Muscle of arm (tissue), 12 donors: Measurements from ENCODE around the gene CTSD. TPM values are rescaled to one million over a fixed set of nuclear protein-coding genes. Genes with fewer than 3 reads are reported as not detected.

ENCODE experiments used
- polyA plus RNA-seq, 12 donors: library from polyadenylated mRNA; unstranded; fragments of 120-200 nt; gene quantifications; one replicate each; pipeline ENCODE4 v1.2.1, GENCODE V29; 2013; ENCODE audit not compliant: insufficient read length in 12 of 12

The CTSD gene
- polyA plus RNA-seq, 12 donors: 54.4 to 118 (median 79.9) TPM; not detected in 1

Other genes with a start within 250 kb of the CTSD start
- 10 to 100 TPM in 11 of 12 donors, not detected in 1; 10.2 to 33.0 (median 17.7) TPM for gene DUSP8, start 191.7 kb downstream of the CTSD start, polyA plus RNA-seq
- 1 to 10 TPM in 5 of 12 donors, under 1 TPM in 3, not detected in 4; 0.55 to 2.2 (median 1.4) TPM for gene KRTAP5-1, start 178.6 kb downstream of the CTSD start, polyA plus RNA-seq
- gene KRTAP5-2, start 165.6 kb downstream of the CTSD start, polyA plus RNA-seq: under 1 TPM in 1 of 12 donors, not detected in 11; 0.23 TPM
- not detected for gene KRTAP5-3, start 155.5 kb downstream of the CTSD start, polyA plus RNA-seq
- not detected for gene KRTAP5-4, start 141.8 kb downstream of the CTSD start, polyA plus RNA-seq
- gene KRTAP5-5, start 134.2 kb downstream of the CTSD start, polyA plus RNA-seq: not detected
- under 1 TPM in 6 of 12 donors, not detected in 6; 0.36 to 0.82 (median 0.46) TPM for gene KRTAP5-6, start 66.7 kb downstream of the CTSD start, polyA plus RNA-seq
- gene IFITM10, start 13.3 kb downstream of the CTSD start, polyA plus RNA-seq: under 1 TPM in 9 of 12 donors, not detected in 3; 0.06 to 0.36 (median 0.17) TPM
- 1 to 10 TPM in 3 of 12 donors, under 1 TPM in 7, not detected in 2; 0.20 to 4.9 (median 0.62) TPM for gene SYT8, start 71.1 kb upstream of the CTSD start, polyA plus RNA-seq
- gene TNNI2, start 75.1 kb upstream of the CTSD start, polyA plus RNA-seq: 1,000 to 10,000 TPM; 1,241 to 4,224 (median 1,990) TPM
- gene LSP1, start 89.2 kb upstream of the CTSD start, polyA plus RNA-seq: 10 to 100 TPM in 11 of 12 donors, not detected in 1; 18.6 to 79.7 (median 52.5) TPM
- 1 to 10 TPM in 10 of 12 donors, not detected in 2; 1.1 to 6.9 (median 2.9) TPM for gene PRR33, start 128.0 kb upstream of the CTSD start, polyA plus RNA-seq
- 1,000 to 10,000 TPM; 2,865 to 9,652 (median 5,402) TPM for gene TNNT3, start 155.8 kb upstream of the CTSD start, polyA plus RNA-seq
- 100 to 1,000 TPM in 2 of 12 donors, 10 to 100 TPM in 9, not detected in 1; 47.4 to 119 (median 73.6) TPM for gene MRPL23, start 183.4 kb upstream of the CTSD start, polyA plus RNA-seq
- gene H19, start 233.9 kb upstream of the CTSD start, polyA plus RNA-seq: over 10,000 TPM in 9 of 12 donors, 1,000 to 10,000 TPM in 3; 9,391 to 57,495 (median 10,764) TPM